ENCODE measurements around the gene LRRC47.
"Not testable (repeated sequence)": the region's sequence is repeated elsewhere in the genome, so short reads cannot be mapped to it uniquely, and the experiment has no call there.

LRRC47 gene

DNA sequence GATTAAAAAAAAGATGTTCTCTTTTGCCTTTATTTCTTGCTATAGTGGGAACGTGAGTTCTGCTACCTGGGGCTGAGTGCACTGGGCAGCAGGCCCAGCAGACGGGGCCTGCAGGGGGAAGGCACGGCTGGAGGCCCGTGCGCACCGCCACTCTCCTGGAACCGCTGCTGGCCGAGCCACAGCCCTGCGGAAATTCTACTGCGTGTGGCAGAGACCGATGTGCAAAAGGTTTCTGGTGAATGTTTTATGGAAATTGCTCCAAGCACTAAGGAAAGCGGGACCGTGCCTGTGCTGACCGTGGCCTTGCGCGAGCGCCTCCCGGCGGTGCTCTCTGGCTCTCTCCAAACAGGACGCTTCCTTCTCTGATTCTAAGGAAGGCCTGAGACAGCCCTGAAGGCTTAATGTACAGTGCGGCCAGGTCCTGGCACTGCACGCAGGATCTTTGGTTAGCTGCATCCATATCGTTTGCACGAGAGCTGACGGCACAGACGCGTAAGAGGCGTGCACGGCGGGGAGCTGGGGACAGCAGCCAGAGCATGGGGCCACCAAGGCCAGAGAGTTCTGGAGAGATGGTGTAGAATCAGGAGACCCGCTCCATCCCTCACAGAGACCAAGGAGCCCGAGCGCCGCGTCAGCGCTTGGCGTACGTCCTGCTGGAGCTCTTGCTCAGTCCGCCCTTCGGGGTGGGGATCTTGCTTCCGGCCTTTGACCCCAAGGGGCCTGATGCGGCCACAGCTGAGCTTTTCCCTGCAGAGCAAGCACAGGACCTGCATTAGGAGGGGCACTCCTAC is 18.7 kb upstream of the LRRC47 start:
- no peak for DNase-seq (ENCODE audit: low read depth)

DNA sequence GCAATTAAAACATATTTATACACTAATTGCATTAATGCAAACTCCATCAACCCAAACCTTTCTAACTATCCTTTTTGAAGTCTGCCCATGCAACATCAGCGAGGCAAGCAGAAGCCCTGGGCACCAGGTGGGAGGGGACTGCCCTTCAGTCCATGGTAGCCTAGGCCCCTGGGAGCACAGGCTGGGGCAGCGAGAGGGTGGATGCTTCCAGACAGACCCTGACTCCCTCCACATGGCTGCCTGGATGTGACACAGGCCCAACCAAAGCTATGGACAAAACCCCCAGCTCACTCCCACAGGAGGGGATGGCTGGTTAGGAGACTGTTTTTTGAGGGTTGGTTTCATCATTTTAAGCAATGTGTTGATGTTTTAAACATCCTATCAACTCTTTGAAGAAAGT is 17.8 kb upstream of the LRRC47 start:
- DNase-seq (ENCODE audit: low read depth) = no peak

DNA sequence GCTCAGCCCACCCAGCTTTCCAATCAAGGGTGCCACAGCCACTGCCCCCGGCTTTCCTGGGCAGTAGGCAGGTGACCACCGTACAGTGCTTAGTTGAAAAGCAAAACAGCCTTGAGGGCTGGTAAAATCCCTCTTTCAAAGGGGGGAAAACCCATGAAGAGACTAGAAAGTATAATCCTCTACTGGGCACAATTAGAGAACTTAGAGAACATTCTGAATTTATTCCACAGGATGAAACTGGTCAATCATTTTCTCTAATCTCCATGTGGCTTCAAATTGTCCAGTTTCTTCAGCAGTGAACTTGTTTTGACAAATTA is 15.3 kb upstream of the LRRC47 start:
- DNase-seq (ENCODE audit: low read depth) = no peak

DNA sequence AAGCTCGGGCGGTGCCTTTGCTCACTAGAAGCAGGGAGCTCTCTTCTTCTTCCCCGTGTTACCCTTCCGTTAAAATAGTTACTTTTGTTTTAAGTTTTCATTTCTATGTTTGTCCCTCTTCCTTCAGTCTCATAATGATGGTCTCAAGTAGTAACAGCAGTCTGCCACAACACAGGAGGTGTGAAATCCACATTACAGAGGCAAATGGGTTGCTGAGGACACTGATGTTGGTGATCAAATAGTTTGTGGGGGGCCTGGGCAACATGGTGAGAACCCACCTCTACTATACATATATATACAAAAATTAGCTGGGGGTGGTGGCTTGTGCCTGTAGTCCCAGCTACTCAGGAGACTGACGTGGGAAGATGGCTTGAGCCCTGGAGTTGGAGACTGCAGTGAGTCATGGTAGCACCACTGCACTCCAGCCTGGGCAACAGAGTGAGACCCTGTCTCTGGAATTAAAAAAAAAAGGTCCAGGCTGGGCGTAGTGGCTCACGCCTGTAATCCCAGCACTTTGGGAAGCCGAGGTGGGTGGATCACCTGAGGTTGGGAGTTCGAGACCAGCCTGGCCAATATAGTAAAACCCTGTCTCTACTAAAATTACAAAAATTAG is 14.0 kb upstream of the LRRC47 start:
- DNase-seq (ENCODE audit: low read depth) = not testable (repeated sequence)

DNA sequence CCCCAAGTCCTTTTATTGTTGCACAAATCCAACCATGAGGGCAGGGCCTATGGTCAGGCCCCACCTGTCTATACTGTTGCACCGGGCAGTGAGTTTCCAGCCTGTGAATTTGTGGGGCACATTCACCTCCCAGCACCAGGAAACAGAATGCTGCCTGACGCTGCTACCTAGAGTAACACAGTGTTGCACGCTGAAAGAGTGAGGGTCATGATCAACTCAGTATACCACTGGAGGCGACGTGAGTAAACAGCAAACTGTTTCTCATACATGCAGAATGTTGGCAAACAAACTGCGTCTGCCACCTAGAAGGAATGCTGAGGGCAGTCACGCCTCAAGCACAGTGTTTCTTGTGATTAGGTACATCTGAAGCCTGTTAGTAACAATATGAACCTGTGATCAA is 13.4 kb upstream of the LRRC47 start:
- no peak for DNase-seq (ENCODE audit: low read depth)

DNA sequence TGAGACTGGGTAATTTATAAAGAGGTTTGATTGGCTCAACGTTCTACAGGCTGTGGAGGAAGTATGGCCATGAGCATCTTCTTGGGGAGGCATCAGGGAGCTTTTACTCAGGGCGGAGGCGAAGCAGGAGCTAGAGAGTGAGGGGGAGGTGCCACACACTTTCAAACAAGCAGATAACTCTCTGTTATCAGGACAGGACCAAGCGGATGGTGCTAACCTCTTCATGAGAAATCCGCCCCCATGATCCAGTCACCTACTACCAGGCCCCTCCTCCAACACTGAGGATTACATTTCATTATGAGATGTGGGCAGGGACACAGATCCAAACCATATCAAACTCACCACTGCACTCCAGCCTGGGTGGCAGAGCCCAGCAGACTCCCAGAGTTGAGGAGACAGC is 11.5 kb upstream of the LRRC47 start:
- no peak for DNase-seq (ENCODE audit: low read depth)

DNA sequence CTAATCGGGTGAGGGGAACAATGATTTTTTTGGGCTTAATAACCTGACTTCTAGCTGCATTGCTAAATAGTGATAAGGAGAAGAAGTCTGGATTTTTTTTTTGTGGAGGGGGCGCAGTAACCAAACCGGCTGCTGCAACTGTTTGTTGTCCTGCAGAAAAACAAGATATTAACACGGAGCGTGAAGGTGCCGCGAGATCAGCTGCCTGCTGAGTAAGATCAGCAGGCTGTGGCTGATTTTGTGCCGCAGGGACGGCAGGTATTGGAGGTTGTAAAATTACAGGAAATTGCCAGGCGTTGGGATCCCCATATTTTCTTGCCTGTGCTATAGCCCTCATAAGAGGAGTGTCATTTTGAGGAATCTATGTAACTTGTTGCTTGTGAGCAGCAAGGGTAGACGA is 8.7 kb upstream of the LRRC47 start:
- no peak for DNase-seq (ENCODE audit: low read depth)

DNA sequence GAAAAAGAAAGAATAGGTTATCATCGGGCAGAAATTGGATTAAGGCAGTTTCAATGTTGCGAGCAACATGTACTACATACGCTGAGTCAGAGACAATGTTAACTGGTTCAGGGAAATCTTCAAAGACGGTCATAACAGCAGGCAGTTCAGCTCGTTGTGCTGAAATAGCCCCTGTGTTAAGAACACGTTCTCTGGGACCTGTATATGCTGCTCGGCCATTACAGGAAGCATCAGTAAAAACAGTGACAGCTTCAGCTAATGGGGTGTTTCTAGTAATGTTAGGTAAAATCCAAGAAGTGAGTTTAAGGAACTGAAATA is 8.3 kb upstream of the LRRC47 start:
- not testable (repeated sequence) for DNase-seq (ENCODE audit: low read depth)

DNA sequence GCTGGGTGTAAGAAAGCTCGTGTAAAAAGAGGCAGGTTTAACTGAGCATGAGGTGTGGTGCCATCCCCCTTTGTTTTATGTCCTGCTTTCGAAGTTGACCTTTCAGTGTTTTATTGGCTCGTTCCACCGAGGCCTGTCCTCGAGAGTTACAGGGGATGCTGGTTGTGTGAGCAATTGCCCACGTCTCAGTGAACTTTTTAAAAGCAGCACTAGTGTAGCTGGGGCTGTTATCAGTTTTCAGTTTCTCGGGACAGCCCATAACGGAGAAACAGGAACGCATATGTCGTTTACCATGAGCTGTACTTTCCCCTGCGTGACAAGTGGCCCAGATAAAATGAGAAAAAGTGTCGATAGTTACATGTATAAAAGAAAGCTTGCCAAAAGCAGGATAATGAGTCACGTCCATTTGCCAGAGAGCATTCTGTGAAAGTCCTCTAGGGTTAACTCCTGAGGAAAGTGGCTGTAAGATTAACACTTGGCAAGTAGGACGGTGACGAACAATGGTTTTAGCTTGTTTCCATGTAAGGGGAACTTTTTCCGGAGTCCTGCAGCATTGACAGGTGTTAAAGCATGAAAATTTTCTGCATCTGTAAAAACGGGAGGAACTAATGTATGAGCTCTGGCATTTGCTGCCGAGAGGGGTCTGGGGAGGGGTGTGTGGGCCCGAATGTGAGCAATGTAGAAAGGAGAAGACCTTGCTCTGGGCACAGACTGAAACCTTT is 7.8 kb upstream of the LRRC47 start:
- no peak for DNase-seq (ENCODE audit: low read depth)

DNA sequence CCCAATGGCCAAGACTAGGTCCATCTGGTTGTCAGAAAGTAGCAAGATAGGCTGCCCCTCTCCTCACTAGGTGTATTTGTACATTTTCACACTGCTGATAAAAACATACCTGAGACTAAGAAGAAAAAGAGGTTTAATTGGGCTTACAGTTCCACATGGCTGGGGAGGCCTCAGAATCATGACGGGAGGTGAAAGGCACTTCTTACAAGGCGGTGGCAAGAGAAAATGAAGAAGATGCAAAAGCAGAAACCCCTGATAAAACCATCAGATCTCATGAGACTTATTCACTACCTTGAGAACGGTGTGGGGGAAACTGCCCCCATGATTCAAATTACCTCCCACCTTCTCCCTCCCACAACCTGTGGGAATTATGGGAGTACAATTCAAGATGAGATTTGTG is 4.5 kb upstream of the LRRC47 start:
- DNase-seq (ENCODE audit: low read depth) = not testable (repeated sequence)

DNA sequence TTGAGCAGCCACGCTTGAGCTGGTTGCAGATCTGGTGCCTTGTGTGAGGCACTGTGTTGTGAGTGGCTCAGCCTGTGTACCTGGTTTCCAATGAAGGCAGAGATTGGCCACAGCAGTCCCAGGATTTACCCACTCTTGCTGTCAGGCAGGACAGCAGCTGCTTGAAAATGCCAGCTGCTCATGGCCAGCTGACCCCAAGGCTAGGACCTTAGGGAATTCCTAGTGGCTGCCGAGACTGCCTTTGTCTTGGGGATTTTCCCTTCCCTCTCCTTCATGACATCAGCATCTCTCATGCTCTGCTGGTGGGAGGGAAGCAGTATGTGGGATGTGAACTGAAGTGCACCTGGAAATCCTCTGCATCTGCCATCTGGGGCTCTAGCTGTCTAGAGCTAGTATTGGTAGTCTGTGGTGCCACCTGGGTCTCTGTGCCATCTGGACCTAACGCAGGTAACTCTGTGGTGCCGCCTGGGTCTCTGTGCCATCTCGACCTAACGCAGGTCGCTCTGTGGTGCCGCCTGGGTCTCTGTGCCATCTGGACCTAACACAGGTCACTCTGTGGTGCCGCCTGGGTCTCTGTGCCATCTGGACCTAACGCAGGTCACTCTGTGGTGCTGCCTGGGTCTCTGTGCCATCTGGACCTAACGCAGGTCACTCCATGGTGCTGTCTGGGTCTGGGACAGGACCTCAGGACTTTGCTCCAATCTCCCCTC is 3.8 kb upstream of the LRRC47 start:
- no peak for DNase-seq (ENCODE audit: low read depth)

DNA sequence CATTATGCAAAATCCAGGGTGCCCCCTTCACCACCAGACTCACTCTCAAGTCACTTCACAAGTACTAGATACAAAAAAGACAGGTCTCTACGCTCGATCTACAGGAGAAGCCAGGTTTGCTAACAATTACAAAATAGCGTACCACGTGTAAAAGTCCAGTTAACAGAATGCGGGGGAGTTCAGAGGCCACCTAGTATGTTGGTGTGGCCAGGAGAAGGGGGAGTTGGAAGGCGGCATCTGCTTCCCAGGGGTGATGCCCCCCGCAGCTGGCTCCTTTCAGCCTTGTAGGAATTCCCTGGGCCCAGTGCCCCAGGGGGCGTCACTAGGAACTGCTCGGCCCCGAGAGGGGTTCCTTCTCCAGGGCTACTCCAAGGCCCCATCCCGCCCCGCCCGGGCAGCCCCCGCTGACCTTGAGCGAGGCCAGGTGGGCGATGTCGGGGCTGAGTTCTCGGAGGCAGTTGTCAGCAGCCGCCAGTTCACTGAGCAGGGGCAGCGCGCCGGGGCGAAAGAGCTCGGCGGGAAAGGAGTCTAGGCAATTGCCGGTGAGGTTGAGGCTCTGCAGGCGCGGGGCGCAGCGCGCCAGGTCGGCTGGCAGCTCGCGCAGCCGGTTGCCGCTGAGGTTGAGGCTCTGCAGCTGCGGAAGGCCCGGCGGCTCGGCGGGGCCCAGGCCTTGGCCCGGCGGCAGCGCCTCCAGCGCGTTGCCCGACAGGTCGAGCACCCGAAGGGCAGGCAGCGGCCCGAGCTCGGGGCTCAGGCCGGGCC is 664 bp downstream of the LRRC47 start:
- DNase-seq (ENCODE audit: low read depth) = no peak

DNA sequence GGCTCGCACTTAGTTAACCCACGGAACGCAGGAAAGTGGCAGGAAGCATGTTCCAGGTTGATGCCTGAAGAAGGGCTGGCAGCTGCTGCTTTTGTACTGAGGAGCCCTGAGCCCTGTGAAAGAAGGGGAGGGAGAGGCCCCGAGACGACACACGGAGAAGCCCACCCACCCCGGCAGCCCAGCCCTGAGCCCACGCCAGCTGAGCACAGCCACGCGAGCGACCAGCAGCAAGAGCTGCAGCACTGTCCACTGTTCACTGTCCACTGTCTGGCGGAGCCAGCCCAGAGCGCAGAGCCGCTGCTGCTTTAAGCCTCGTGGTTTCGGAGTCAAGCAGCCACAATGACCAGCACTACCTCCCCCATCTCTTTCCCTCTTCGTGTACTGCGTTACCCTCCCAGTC is 5.3 kb downstream of the LRRC47 start:
- DNase-seq (ENCODE audit: low read depth) = no peak

DNA sequence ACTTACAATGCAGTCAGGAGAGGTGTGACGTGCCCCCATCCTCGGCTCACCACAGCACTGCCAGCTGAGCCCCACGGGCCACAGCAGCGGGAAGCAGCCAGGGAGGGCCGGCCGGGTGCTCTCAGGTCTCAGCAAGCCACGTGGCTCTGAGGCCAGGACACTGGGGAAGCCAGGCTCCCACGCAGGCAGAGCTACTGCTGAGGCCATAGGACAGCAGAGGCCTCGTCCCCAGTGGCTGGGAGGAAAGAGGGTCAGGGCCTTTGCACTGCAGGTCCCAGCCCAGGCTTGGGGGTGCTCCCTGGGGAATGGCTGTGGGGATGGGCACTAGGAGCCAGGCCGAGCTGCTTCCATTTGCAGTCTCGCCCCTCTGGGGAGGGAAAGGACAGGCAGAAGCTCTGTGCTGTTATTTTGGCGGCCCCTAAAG is 5.8 kb downstream of the LRRC47 start:
- no peak for DNase-seq (ENCODE audit: low read depth)

DNA sequence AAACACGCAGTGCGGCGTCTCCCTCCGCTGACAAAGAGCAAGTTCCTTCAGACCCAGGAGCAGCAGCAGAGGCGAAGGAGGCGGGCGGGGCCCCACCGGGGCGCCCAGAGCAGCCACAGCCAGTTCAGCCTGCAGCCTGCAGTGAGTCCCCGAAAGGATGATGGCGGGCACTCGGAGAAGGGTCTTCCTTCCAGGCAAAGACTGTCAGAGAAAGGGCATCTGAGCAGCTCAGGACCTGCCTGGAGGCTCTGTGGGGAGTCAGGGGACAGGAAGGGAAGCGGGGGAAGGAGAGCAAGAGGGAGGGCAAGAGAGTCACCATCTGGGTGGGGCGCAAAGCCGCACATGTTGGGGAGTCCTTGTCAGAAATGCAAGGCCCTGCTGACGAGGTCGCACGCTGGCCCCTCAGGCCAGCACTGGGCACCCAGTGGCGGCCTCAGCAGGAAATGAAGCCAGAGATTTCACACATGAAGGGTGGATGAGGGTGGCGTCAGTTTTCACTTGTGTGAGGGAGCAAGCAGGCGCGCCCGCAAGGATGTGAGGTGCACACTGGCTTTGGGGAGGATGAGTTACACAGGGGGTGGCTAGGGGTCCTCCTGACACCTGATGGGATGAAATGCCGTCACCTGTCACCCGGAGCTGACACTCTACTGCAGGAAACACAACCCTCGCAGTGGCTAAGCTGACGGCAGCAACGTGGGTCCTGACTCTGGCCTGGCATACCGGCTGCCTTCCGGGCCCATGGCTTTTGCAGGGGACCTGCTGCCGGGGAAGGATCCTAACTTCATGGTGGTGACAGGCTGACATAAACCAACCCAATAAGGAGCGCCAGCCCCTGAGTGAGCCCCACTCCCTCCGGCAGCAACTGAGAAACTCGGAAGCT is 6.6 kb downstream of the LRRC47 start:
- no peak for DNase-seq (ENCODE audit: low read depth)

DNA sequence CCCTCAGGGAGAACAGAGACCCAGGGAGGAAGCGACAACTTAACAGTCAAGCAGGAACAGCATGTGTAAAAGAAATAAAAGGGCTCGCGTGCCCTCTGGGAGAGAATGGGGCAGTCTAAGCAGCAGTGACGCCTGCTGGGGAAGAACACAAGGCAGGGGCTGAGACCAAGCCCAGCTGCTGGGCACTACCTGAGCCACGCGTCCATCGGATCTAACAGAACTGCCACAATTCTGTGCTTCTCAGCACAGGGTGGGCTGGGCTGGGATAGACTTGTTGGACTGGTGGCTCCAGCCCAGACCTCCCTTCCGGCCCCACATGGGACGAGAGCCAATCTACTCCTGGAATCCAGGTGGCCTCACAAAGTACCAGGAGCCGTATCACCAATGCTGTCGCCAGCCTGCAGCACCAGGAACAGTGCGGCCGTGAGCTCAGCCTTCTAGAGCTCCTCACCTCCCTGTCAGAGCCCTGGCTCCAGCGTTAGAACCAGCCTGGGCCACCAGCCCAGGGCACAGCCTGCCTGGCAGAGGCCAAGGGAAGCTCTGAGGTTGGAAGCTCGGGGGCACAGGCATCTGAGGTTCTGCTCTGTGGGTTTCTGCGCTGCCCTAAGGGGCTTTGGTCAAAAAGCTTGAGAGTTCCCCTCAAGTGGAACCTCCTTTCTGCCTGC is 7.4 kb downstream of the LRRC47 start:
- no peak for DNase-seq (ENCODE audit: low read depth)

DNA sequence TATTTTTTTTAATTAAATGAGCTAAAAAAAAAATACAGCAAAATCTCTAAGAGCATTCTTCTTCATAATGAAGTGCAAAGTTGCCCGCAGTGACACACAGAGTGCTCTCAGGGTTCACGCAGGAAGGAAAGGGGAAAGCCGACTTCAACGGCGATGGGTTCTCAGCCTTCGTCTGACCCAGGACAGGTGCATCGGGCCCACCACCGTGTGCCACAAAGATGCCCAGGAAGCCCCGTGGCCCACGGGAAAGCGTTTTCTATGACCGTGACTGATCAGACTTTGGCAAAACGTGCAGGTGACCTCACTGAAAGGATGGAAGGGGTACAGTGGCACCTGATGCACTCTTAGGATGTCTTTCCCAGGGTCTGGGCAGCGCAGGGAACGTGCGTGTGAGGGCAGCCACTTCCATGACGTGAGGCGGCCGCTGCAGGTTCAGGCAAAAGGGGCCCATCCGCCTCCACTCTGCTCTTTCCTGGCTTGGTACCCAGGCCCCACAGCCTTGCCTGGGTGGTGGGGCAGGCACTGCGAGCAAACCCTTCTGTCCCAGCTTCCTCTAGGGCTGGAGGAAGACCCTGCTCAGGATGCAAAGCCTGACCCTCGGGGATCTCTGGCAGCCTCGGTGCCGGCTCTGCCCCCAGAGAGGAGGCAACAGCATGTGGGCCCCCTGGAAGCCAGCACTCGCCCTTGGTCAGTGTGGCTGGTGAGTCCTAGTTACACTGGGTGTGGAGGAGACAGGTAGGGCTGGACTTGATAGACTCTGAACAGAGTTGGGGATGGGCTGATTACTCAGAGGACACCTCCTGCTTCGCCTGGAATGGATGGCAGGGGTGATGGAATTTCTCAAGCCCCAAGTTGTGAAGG is 8.3 kb downstream of the LRRC47 start:
- no peak for DNase-seq (ENCODE audit: low read depth)

DNA sequence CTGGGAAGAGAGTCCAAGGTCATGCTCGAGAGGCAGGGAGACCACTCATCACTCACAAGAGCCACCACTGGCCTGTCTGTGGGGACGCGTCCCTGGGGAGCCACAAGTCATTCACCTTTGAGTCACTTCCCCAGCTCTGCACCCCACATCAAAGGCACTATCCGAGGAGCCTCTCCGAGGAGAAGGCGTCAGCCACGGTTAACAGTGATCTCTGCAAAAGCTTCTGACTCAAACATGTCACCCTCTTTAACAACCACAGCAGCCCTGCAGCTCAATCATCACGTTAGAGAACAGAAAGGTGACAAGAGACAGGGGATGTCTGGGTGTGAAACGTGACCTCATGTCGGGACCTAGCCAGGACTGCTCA is 9.0 kb downstream of the LRRC47 start:
- DNase-seq (ENCODE audit: low read depth) = no peak

DNA sequence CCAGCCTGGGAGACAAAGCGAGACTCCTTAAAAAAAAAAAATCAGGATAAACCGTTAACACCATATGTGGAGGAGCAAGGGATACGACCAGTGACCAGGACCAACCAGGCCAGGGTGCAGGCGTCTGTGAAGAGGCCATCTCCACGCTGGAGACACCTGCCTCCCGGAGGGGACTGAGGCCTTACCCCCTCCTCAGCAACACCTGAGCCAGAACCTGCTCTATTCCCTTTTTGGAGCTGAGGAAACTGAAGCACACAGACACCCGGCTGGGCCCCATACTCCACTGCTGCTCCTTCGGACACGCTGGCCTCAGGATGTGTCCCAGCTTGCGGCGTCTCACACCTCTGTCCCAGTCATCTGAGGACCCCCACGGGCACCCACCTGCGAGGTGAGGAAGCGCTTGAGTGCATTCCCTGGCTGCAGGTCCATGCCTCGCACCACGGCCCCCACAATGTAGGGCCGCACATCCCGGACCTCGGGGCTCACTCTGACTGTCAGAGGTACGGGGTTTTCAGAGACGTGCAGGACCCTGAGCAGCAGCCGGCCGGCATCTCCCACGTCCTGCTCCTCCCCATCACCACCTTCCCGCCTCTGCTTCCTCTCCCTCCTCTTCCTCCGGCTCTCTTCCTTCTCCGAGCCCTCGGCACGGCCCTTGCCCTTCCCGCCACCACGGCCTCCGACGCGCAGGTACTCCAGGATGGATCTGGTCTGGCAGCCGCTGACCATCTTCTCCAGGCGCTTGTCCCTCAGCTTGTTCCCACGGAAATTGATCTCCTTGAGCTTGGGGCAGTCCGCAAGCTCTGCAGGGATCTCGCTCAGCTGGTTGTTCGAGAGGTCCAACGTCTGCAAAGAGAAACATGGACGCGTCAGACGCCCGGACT is 9.6 kb downstream of the LRRC47 start:
- DNase-seq (ENCODE audit: low read depth) = no peak

All from non-pigmented ciliary epithelial cell (primary cell).